IPS DF 6.9 (cell line): ENCODE measurements around the gene ANAPC15.

Experiments used
- DNase-seq: peaks from one replicate; pipeline ENCODE4 v3.0.0-alpha.2; 2013; ENCODE audit warnings: low read depth, low spot score
- H3K27ac ChIP-seq: one replicate; pipeline ENCODE4 v1.5.1; 2013; ENCODE audit warnings: low read length, control low read depth
- H3K27me3 ChIP-seq: 2 replicates; pipeline ENCODE4 v1.6.1; 2013; ENCODE audit warnings: mild to moderate bottlenecking, low read length; ENCODE audit not compliant: control insufficient read depth, insufficient read depth
- H3K36me3 ChIP-seq: 2 replicates; pipeline ENCODE4 v1.6.1; 2013; ENCODE audit warnings: low read length; ENCODE audit not compliant: control insufficient read depth, insufficient read depth
- H3K4me1 ChIP-seq: 2 replicates; pipeline ENCODE4 v1.6.1; 2013; ENCODE audit warnings: low read length; ENCODE audit not compliant: control insufficient read depth, insufficient read depth
- H3K4me3 ChIP-seq: 2 replicates; pipeline ENCODE4 v1.5.1; 2013; ENCODE audit warnings: mild to moderate bottlenecking, low read length
- H3K9me3 ChIP-seq: 2 replicates; pipeline ENCODE4 v1.6.1; 2013; ENCODE audit warnings: low read length, inconsistent platforms; ENCODE audit not compliant: control insufficient read depth, insufficient read depth
- WGBS: extraction: QIAGEN DNeasy Blood & Tissue Kit; methylation state at CpG from one replicate; pipeline ENCODE4 v1.1.7; 2013; ENCODE audit warnings: mixed read lengths, missing lambda C conversion rate; ENCODE audit not compliant: insufficient read length, insufficient coverage; 5-methylcytosine and 5-hydroxymethylcytosine counted together

ANAPC15 gene

GRCh38 chr11:72111300-72112142 lies 974 bp downstream of the ANAPC15 start:
- DNase-seq, result no peak
- Histone ChIP-seq H3K27ac (no peak overlapping the region), H3K4me3 (peak overlapping the region; percentile 40; the same call in 1 of the 2 replicates), H3K36me3 (no peaks in the 10 kb centered on the region), H3K4me1 (peaks cover 3% of the 10 kb centered on the region; the same call in 1 of the 2 replicates), H3K9me3 (no peaks in the 10 kb centered on the region), H3K27me3 (no peaks in the 10 kb centered on the region)
- WGBS, result no CpG with 5 or more reads among the region's 10 CpGs

- H3K4me1 ChIP-seq, result no peaks in the 10 kb centered on the region
- no peak within 1 kb of the TSS for H3K27ac ChIP-seq
- no peaks in the 10 kb centered on the region for H3K27me3 ChIP-seq
- no peaks in the 10 kb centered on the region for H3K9me3 ChIP-seq
- no peak within 1 kb of the TSS for H3K4me3 ChIP-seq
- no CpG with 5 or more reads among the region's 14 CpGs for WGBS
- H3K36me3 ChIP-seq, result no peaks in the 10 kb centered on the region
- no peak for DNase-seq
Measured at GRCh38 chr11:72105888-72106287, 6.6 kb downstream of the ANAPC15 start, which contains the start of gene TOMT. TOMT (plus strand) TSS chr11:72105924; CDS start chr11:72105952, 28 bp downstream.

- Histone ChIP-seq H3K27ac (no peak overlapping the region), H3K27me3 (no peaks in the 10 kb centered on the region), H3K4me3 (peak overlapping the region; percentile 16; the same call in 1 of the 2 replicates), H3K36me3 (peaks cover 3% of the 10 kb centered on the region), H3K4me1 (no peaks in the 10 kb centered on the region), H3K9me3 (no peaks in the 10 kb centered on the region)
- no peak for DNase-seq
- no CpG with 5 or more reads among the region's 11 CpGs for WGBS
Measured at GRCh38 chr11:72103754-72104167, 8.7 kb downstream of the ANAPC15 start.

GRCh38 chr11:72102946-72103753 lies 9.3 kb downstream of the ANAPC15 start, which contains the start of gene LAMTOR1:
LAMTOR1 (minus strand) TSS chr11:72103297; CDS start chr11:72103224, 73 bp downstream.
- Histone ChIP-seq H3K36me3 (peaks cover 9% of the 10 kb centered on the region), H3K27ac (no peak within 1 kb of the TSS), H3K9me3 (no peaks in the 10 kb centered on the region), H3K4me1 (no peaks in the 10 kb centered on the region), H3K4me3 (peak within 1 kb of the TSS; percentile 74), H3K27me3 (no peaks in the 10 kb centered on the region)
- peak; percentile 98 for DNase-seq
- no CpG with 5 or more reads among the region's 64 CpGs for WGBS

GRCh38 chr11:72102631-72102945 lies 9.9 kb downstream of the ANAPC15 start:
- no peaks in the 10 kb centered on the region for H3K27me3 ChIP-seq
- WGBS, result no CpG with 5 or more reads among the region's 9 CpGs
- peaks cover 13% of the 10 kb centered on the region for H3K36me3 ChIP-seq
- H3K9me3 ChIP-seq, result no peaks in the 10 kb centered on the region
- no peak for DNase-seq
- no peak overlapping the region for H3K27ac ChIP-seq
- no peaks in the 10 kb centered on the region for H3K4me1 ChIP-seq
- peak overlapping the region; percentile 74 for H3K4me3 ChIP-seq

- peak overlapping the region; percentile 74; the same call in 1 of the 2 replicates for H3K4me3 ChIP-seq
- no peaks in the 10 kb centered on the region for H3K27me3 ChIP-seq
- no CpG with 5 or more reads among the region's 4 CpGs for WGBS
- no peaks in the 10 kb centered on the region for H3K9me3 ChIP-seq
- H3K36me3 ChIP-seq, result peaks cover 17% of the 10 kb centered on the region
- no peak overlapping the region for H3K27ac ChIP-seq
- H3K4me1 ChIP-seq, result no peaks in the 10 kb centered on the region
- no peak for DNase-seq
Measured at GRCh38 chr11:72102162-72102561, 10.3 kb downstream of the ANAPC15 start.

GRCh38 chr11:72100462-72100861 lies 12.0 kb downstream of the ANAPC15 start:
- no peak for DNase-seq
- H3K27me3 ChIP-seq, result no peaks in the 10 kb centered on the region
- H3K4me1 ChIP-seq, result no peaks in the 10 kb centered on the region
- H3K9me3 ChIP-seq, result no peaks in the 10 kb centered on the region
- WGBS, result no CpG with 5 or more reads among the region's 1 CpG
- H3K36me3 ChIP-seq, result peaks cover 17% of the 10 kb centered on the region
- no peak overlapping the region for H3K27ac ChIP-seq
- no peak overlapping the region for H3K4me3 ChIP-seq

GRCh38 chr11:72100009-72100408 lies 12.5 kb downstream of the ANAPC15 start:
- peaks cover 19% of the 10 kb centered on the region for H3K36me3 ChIP-seq
- no peak for DNase-seq
- no CpG with 5 or more reads among the region's 3 CpGs for WGBS
- H3K4me3 ChIP-seq, result no peak overlapping the region
- no peak overlapping the region for H3K27ac ChIP-seq
- no peaks in the 10 kb centered on the region for H3K9me3 ChIP-seq
- H3K4me1 ChIP-seq, result no peaks in the 10 kb centered on the region
- H3K27me3 ChIP-seq, result no peaks in the 10 kb centered on the region

GRCh38 chr11:72098741-72099140 lies 13.8 kb downstream of the ANAPC15 start:
- Histone ChIP-seq H3K4me1 (no peaks in the 10 kb centered on the region), H3K27me3 (no peaks in the 10 kb centered on the region), H3K9me3 (no peaks in the 10 kb centered on the region), H3K27ac (no peak overlapping the region), H3K4me3 (no peak overlapping the region), H3K36me3 (peaks cover 19% of the 10 kb centered on the region)
- WGBS, result no CpG with 5 or more reads among the region's 3 CpGs
- DNase-seq, result no peak

- no peak overlapping the region for H3K4me3 ChIP-seq
- H3K4me1 ChIP-seq, result no peaks in the 10 kb centered on the region
- no CpG with 5 or more reads among the region's 4 CpGs for WGBS
- no peaks in the 10 kb centered on the region for H3K27me3 ChIP-seq
- no peak for DNase-seq
- 0 out of 2 replicates have a peak, but pooled peaks cover 2% of the 10 kb centered on the region for H3K36me3 ChIP-seq
- no peaks in the 10 kb centered on the region for H3K9me3 ChIP-seq
- H3K27ac ChIP-seq, result no peak overlapping the region
Measured at GRCh38 chr11:72091292-72091691, 21.2 kb downstream of the ANAPC15 start.
